ENCODE measurements around the gene FOXP2.
"Not testable (repeated sequence)": the region's sequence is repeated elsewhere in the genome, so short reads cannot be mapped to it uniquely, and the experiment has no call there.

- TF ChIP-seq TAF1, POLR2AphosphoS5, POLR2A (IDR thresholded peaks at IDR 0.05; ENCODE audit: low read depth, low read length): not testable (repeated sequence)
These were observed 194.2 kb downstream of the FOXP2 start for GRCh38 chr7:114608822-114609221.

All from GM12891 (cell line).